ENCODE data around the gene ITPR3. TPM values are rescaled to one million over a fixed set of nuclear protein-coding genes. Genes with fewer than 3 reads are reported as not detected.
A peak's percentile ranks its signal among the peaks of the same experiment; 100 is the strongest.

The ITPR3 gene
- total RNA-seq, 1 donor from 2014 or later: 74.7 TPM

DNA sequence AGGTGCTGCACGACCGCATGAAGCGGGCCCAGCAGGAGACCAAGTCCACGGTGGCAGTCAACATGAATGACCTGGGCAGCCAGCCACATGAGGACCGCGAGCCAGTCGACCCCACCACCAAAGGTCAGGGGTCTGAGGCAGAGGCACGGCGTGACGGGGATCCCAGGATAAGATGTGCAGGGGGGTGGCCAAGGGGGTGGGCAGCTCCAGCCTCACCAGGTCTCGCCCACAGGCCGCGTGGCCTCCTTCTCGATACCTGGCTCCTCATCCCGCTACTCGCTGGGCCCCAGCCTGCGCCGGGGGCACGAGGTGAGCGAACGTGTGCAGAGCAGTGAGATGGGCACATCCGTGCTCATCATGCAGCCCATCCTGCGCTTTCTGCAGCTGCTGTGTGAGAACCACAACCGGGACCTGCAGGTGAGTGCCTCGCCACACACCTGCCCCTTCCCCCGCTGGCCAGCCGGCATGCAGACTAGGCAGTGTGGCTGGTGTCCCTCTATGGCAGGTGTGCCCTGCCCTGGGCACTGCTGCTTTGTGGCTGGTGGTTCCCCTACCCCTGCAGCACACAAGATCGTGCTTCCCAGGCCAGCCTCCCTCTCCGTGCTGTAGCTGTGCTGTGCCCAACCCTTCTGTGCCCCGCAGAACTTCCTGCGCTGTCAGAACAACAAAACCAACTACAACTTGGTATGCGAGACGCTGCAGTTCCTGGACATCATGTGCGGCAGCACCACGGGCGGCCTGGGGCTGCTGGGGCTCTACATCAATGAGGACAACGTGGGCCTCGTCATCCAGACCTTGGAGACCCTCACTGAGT lies 64.5 kb downstream of the ITPR3 start:
- H3K36me3 ChIP-seq: peaks cover 99% of the 10 kb centered on the region

DNA sequence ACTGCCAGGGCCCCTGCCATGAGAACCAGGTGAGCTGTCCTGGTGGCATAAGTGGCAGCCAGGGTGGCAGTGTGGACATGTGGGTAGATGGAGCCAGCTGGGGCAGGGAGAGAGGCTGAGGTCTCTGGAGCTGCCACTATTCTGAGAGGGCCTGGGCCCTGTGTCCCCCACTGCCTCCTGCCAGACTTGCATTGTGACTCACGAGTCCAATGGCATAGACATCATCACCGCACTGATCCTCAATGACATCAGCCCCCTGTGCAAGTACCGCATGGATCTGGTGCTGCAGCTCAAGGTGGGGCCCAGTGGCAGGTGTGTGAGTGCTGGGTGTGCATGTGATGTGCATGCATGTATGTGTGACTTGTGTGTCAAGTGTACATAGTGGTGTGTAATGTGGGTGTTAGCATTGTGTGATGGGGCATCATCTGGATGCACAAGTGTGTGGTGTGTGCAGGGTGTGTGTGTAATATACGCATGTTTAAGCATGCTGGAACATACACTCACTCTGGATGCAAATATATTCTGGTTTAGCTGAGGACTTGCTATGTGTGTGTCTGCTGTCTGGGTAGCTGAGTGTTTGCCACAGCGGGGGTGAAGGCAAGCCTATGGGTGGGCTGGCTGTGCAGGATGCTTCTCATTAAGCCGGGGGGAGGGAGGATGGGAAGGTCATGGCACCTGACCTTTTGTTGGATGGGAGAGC lies 65.3 kb downstream of the ITPR3 start:
- TF ChIP-seq, protein P1, sequence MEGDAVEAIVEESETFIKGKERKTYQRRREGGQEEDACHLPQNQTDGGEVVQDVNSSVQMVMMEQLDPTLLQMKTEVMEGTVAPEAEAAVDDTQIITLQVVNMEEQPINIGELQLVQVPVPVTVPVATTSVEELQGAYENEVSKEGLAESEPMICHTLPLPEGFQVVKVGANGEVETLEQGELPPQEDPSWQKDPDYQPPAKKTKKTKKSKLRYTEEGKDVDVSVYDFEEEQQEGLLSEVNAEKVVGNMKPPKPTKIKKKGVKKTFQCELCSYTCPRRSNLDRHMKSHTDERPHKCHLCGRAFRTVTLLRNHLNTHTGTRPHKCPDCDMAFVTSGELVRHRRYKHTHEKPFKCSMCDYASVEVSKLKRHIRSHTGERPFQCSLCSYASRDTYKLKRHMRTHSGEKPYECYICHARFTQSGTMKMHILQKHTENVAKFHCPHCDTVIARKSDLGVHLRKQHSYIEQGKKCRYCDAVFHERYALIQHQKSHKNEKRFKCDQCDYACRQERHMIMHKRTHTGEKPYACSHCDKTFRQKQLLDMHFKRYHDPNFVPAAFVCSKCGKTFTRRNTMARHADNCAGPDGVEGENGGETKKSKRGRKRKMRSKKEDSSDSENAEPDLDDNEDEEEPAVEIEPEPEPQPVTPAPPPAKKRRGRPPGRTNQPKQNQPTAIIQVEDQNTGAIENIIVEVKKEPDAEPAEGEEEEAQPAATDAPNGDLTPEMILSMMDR (IDR thresholded peaks at IDR 0.05): no peak
- ATAC-seq (no peak), DNase-seq (no peak)
- Histone ChIP-seq H3K36me3 (peaks cover 100% of the 10 kb centered on the region), H3K27me3 (ENCODE audit: low read depth) (no peaks in the 10 kb centered on the region), H3K4me3 (no peak overlapping the region), H3K9me3 (no peaks in the 10 kb centered on the region), H3K27ac (no peak overlapping the region), H3K4me1 (no peaks in the 10 kb centered on the region)
- intact Hi-C loops (cut with DNase I): no loop called here

More for the DNA sequence above, 64.5 kb downstream of the ITPR3 start:
- TF ChIP-seq, protein P1 (IDR thresholded peaks at IDR 0.05): no peak
- ATAC-seq: no peak
- peak; percentile 41 for DNase-seq
- intact Hi-C loops (cut with DNase I): no loop called here
- Histone ChIP-seq H3K9me3 (no peaks in the 10 kb centered on the region), H3K4me1 (no peaks in the 10 kb centered on the region), H3K27me3 (ENCODE audit: low read depth) (no peaks in the 10 kb centered on the region), H3K4me3 (no peak overlapping the region), H3K27ac (no peak overlapping the region)

DNA sequence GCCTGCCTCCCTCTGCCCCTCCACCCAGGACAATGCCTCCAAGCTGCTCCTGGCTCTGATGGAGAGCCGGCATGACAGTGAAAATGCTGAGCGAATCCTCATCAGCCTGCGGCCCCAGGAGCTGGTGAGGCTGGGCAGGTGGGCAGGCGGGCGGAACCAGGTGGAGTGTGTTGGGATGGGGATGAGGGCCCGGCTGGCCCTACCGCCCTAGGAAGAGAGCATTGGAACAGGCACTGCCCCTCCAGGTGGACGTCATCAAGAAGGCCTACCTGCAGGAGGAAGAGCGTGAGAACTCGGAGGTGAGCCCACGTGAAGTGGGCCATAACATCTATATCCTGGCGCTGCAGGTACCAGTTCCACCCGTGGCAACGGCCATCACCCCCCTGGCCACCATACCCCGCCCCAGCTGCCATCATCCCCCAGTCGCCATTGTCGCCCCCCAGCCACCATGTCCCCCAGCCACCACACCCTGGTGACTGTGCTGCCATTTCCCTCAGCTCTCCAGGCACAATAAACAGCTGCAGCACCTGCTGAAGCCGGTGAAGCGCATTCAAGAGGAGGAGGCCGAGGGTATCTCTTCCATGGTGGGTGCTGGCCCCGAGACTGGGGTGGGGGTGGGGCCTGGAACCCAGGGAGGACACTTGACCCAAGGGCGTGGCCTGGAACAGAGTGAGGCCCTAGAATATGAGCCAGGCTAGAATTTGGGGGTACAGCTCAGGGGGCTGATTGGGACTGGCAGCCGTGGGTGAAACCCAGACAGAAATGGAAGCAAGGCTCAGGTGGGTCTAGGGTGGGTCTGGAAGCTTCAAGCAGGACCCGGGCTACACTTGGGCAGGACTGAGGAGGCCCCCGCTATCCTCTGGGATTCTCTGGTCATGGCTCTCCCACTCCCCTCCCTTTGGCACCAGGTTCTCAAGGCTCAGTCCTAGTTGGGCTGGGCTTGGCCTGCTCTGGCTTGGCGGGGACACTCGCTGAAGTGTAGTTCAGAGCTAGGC lies 66.2 kb downstream of the ITPR3 start:
- TF ChIP-seq, protein P1 (IDR thresholded peaks at IDR 0.05): no peak
- Histone ChIP-seq H3K4me3 (no peak overlapping the region), H3K4me1 (peaks cover 7% of the 10 kb centered on the region), H3K27ac (no peak overlapping the region), H3K9me3 (no peaks in the 10 kb centered on the region), H3K27me3 (ENCODE audit: low read depth) (no peaks in the 10 kb centered on the region), H3K36me3 (peaks cover 100% of the 10 kb centered on the region)
- intact Hi-C loops (cut with DNase I): no loop called here
- DNase-seq (no peak), ATAC-seq (no peak)

DNA sequence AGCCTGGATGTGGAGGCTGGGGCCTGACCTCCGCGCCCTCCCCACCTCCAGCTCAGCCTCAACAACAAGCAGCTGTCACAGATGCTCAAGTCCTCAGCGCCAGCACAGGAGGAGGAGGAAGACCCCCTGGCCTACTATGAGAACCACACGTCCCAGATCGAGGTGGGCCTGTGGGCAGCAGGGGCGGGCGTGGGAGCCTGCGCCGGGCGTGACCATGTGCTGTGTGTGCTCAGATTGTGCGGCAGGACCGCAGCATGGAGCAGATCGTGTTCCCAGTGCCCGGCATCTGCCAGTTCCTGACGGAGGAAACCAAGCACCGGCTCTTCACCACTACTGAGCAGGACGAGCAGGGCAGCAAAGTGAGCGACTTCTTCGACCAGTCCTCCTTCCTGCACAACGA lies 66.9 kb downstream of the ITPR3 start:
- ATAC-seq (no peak), DNase-seq (no peak)
- TF ChIP-seq, protein P1 (IDR thresholded peaks at IDR 0.05): no peak
- H3K27ac ChIP-seq: no peak overlapping the region
- no peaks in the 10 kb centered on the region for H3K27me3 ChIP-seq (ENCODE audit: low read depth)
- no peak overlapping the region for H3K4me3 ChIP-seq
- intact Hi-C loops (cut with DNase I): no loop called here
- H3K4me1 ChIP-seq: peaks cover 14% of the 10 kb centered on the region
- no peaks in the 10 kb centered on the region for H3K9me3 ChIP-seq
- peaks cover 100% of the 10 kb centered on the region for H3K36me3 ChIP-seq

All from lower lobe of right lung (tissue), 2 donors.